Neural cell (in vitro differentiated cells): ENCODE data around the gene GPC3.

Experiments
- EZH2 ChIP-seq: fragments of 200-600, 300-800 bp; shearing (Covaris generic), sonication (generic); IDR thresholded peaks from 2 replicates; pipeline ENCODE4 v1.6.1; 2014; ENCODE audit warnings: antibody characterized with exemption, low read length, borderline replicate concordance, mild to moderate bottlenecking; ENCODE audit not compliant: insufficient read depth, poor library complexity, severe bottlenecking
- POLR2AphosphoS5 ChIP-seq: IDR thresholded peaks from 2 replicates; pipeline ENCODE4 v1.6.1; 2012
- TAF1 ChIP-seq: IDR thresholded peaks from 2 replicates; pipeline ENCODE4 v1.6.1; 2012; ENCODE audit warnings: low read depth
- TF ChIP-seq, protein P1 (sequence below): fragments of 450-650 bp; IDR thresholded peaks from 2 replicates; pipeline ENCODE4 v1.5.1; 2014; ENCODE audit warnings: antibody characterized with exemption, mild to moderate bottlenecking, moderate library complexity; ENCODE audit not compliant: poor library complexity, severe bottlenecking

DNA sequence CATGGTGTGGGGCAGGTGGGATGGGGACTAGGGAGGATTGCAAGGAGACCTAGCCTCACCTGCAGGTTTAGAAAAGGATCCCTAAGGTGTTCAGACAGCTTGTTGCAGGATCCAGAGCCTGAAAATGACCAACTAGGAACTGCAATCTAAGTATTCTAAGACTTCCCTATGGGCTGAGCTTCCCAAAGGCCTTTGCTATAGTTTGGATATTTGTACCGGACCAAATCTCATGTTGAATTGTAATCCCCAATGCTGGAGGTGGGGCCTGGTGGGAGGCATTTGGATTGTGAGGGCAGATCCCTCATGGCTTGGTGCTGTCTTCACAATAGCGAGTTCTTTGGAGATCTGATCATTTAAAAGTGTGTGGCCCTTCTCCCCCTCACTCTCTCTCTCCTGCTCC lies 52.1 kb downstream of the GPC3 start:
- no peak for TF ChIP-seq TAF1
- no peak for TF ChIP-seq EZH2
- TF ChIP-seq, protein P1, sequence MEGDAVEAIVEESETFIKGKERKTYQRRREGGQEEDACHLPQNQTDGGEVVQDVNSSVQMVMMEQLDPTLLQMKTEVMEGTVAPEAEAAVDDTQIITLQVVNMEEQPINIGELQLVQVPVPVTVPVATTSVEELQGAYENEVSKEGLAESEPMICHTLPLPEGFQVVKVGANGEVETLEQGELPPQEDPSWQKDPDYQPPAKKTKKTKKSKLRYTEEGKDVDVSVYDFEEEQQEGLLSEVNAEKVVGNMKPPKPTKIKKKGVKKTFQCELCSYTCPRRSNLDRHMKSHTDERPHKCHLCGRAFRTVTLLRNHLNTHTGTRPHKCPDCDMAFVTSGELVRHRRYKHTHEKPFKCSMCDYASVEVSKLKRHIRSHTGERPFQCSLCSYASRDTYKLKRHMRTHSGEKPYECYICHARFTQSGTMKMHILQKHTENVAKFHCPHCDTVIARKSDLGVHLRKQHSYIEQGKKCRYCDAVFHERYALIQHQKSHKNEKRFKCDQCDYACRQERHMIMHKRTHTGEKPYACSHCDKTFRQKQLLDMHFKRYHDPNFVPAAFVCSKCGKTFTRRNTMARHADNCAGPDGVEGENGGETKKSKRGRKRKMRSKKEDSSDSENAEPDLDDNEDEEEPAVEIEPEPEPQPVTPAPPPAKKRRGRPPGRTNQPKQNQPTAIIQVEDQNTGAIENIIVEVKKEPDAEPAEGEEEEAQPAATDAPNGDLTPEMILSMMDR = no peak
- TF ChIP-seq POLR2AphosphoS5 = no peak
